Stimulated activated naive CD8-positive, alpha-beta T cell treated with anti-CD3 and anti-CD28 coated beads, Interleukin-15, Interleukin-2, amounts not matched to agents 100 ng/mL and 50 ng/mL, for 24 hours (primary cell): ENCODE results near the gene KBTBD4.

ENCODE experiments used
- H3K27ac Mint-ChIP-seq: one replicate; pipeline ENCODE4 v1.8.0; 2021; ENCODE audit warnings: mild to moderate bottlenecking, mixed read lengths
- H3K27me3 Mint-ChIP-seq: one replicate; pipeline ENCODE4 v1.8.0; 2021; ENCODE audit warnings: mixed read lengths
- H3K36me3 Mint-ChIP-seq: one replicate; pipeline ENCODE4 v1.8.0; 2021; ENCODE audit warnings: low read depth, mixed read lengths
- H3K4me1 Mint-ChIP-seq: one replicate; pipeline ENCODE4 v1.8.0; 2021; ENCODE audit warnings: low read depth, mixed read lengths
- H3K4me3 Mint-ChIP-seq: one replicate; pipeline ENCODE4 v1.8.0; 2021; ENCODE audit warnings: mild to moderate bottlenecking, mixed read lengths
- H3K9me3 Mint-ChIP-seq: one replicate; pipeline ENCODE4 v1.8.0; 2021; ENCODE audit warnings: mixed read lengths

Gene KBTBD4

DNA sequence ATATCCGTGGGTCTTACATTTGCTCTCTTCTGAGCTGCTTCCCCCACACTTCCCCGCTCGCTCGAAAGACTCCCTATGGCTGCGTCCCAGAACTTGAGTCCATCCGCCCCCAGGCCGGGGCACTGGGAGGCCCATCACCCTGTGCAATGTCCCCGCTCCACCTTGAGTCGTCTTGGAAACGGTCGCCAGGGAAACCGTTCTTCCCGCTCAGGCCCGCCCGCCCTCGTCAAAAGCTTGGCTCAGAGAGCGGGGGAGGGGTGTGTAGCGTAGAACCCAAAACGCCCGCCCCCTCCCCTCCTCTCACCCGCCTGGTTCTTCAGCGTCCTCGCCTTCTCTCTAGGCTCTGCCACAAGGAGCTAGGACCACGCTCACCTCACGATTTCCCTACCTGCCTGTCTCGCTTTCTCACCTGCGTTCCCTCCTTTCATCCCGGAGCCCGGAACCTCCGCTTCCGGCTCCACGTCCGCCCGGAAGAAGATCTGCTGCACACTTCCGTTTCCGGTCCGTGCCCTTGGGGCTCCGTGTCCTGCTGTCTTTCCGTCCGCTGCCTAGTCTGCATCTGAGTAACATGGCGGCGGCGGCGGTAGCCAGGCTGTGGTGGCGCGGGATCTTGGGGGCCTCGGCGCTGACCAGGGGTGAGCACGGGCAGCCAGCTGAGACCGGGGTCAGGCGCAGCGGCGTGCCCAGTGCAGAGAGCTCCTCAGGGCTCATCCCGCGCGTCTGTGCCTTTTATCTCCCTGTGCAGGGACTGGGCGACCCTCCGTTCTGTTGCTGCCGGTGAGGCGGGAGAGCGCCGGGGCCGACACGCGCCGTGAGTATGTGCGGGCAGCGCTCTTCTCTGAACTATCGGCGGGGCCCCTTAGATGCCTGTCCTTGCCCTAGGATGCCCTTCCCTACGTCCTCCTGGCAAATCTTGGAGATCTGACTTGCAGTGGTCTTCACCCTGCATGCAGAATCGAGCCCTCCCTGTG lies at the start of gene KBTBD4, which contains the start of gene NDUFS3:
Gene KBTBD4 (minus strand): TSS at position 447 of the 971 bp plus-strand sequence. CDS start 19 bp downstream, at position 428.
Gene NDUFS3 (plus strand): TSS at position 551 of the 971 bp plus-strand sequence. CDS start 18 bp downstream, at position 569.
- Mint-ChIP-seq H3K9me3 (no peaks in the 10 kb centered on the region), H3K27ac (peak within 1 kb of the TSS; percentile 99), H3K4me3 (peak within 1 kb of the TSS; percentile 98), H3K4me1 (peaks cover 46% of the 10 kb centered on the region), H3K36me3 (peaks cover 69% of the 10 kb centered on the region), H3K27me3 (no peaks in the 10 kb centered on the region)

DNA sequence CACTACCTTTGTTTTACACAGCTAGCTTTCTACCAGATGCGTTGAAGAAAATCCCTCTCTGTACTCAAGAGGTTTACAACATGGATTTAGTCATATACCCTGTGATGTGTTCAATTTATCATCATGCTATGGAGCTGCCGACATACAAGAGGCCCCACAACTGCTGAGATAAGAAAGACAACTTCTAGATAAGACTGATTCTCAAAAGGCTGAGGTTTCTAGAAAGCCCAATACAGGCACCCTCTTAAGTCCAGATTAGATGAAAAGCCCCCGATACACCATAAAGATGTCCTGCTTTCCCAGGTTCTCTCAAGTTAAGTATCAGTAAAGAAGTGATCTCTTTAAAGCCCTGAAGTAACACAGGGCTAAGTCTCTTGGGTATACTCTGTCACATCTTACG lies 49.3 kb upstream of the KBTBD4 start:
- Mint-ChIP-seq H3K27ac (no peak overlapping the region), H3K9me3 (no peaks in the 10 kb centered on the region), H3K4me3 (no peak overlapping the region), H3K4me1 (no peaks in the 10 kb centered on the region), H3K27me3 (no peaks in the 10 kb centered on the region), H3K36me3 (peaks cover 60% of the 10 kb centered on the region)

DNA sequence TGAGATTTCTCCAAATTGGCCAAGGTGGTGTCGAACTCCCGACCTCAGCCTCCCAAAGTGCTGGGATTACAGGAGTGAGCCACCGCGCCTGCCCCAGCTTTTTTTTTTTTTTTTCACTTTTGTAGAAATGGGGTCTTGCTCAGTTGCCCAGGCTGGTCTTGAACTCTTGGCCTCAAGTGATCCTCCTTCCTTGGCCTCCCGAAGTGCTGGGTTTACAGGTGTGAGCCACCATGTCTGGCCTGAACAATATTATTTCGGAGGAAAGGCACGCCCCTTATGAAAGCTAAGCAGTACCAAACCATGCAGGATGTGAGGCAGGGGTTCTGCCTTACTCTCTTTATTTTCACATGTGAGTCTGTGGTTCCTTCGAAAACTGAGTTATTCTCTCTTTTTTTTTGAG lies 47.5 kb upstream of the KBTBD4 start:
- Mint-ChIP-seq H3K27me3 (no peaks in the 10 kb centered on the region), H3K4me1 (no peaks in the 10 kb centered on the region), H3K27ac (no peak overlapping the region), H3K4me3 (no peak overlapping the region), H3K36me3 (peaks cover 60% of the 10 kb centered on the region), H3K9me3 (no peaks in the 10 kb centered on the region)

DNA sequence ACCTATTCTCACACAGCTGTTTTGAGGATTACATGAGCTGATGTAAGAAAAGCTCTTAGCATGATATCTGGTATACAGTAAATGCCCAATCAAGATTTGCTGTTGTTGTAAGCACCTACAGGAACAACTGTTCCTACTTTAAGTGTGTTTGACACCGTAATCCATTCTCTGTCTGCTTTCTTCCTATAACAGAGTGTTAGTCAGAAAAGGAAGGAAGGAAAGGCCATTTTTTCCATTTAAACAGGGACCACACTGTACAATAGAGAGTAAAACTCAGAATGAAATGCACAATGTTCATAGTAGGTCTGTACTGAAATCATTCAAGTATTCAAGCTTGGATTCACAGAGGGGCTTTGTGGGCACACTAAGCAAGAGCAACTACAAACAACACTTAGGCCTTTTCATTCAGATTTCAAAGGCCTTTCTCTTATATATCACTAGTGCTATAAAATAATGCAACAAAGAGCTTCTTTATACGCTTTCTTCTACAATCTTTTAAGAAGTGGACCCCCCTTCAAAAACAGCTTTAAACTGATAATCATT lies 42.1 kb upstream of the KBTBD4 start:
- Mint-ChIP-seq H3K4me1 (no peaks in the 10 kb centered on the region), H3K27me3 (no peaks in the 10 kb centered on the region), H3K27ac (no peak overlapping the region), H3K4me3 (no peak overlapping the region), H3K9me3 (no peaks in the 10 kb centered on the region), H3K36me3 (peaks cover 45% of the 10 kb centered on the region)

DNA sequence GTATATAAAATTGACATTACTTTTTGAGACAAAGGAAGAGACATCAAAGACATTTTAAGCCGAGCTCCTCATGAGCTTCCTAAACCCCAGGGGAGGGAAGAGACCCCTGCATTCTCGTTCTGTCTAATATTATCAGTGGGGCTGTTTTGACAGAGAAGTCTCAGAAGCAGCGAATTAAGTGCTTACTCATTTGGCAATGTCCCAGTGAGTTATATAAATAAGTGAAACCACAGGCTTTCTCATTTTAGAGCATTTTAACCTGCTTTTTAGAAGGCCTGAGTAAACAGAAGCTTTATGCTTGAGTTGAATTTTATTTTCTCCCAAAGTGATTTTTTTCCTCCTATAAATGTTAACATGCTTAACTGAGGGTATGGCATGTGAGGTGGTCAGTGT lies 38.6 kb upstream of the KBTBD4 start:
- Mint-ChIP-seq H3K4me1 (no peaks in the 10 kb centered on the region), H3K27me3 (no peaks in the 10 kb centered on the region), H3K4me3 (no peak overlapping the region), H3K36me3 (peaks cover 35% of the 10 kb centered on the region), H3K9me3 (no peaks in the 10 kb centered on the region), H3K27ac (no peak overlapping the region)

DNA sequence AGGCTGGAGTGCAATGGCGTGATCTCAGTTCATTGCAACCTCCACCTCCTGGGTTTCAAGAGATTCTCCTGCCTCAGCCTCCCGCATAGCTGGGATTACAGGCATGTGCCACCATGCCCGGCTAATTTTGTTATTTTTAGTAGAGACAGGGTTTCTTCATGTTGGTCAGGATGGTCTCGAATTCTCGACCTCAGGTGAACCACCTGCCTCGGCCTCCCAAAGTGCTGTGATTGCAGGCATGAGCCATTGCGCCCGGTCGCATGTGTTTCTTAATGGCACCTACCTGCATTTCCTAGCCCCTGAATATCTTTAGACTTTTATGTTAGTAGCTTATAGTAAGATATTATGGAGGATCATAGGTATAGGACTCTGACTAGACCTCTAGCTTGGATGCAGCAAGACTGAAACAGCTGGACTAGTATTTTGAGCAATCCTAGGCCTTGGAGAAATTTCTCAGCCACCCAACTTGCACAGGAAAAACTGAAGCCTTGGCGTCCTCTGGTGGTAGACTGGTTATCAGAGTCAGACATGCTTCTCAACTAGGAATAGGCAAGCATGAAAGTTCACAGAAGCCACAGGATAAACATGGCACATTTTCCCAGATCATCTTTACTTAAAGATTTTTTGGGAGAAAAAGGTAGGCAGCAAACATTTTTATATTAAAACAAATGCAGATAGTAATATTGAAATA lies 38.1 kb upstream of the KBTBD4 start:
- Mint-ChIP-seq H3K9me3 (no peaks in the 10 kb centered on the region), H3K4me1 (peaks cover under 1% of the 10 kb centered on the region), H3K27me3 (no peaks in the 10 kb centered on the region), H3K27ac (no peak overlapping the region), H3K36me3 (peaks cover 30% of the 10 kb centered on the region), H3K4me3 (no peak overlapping the region)

DNA sequence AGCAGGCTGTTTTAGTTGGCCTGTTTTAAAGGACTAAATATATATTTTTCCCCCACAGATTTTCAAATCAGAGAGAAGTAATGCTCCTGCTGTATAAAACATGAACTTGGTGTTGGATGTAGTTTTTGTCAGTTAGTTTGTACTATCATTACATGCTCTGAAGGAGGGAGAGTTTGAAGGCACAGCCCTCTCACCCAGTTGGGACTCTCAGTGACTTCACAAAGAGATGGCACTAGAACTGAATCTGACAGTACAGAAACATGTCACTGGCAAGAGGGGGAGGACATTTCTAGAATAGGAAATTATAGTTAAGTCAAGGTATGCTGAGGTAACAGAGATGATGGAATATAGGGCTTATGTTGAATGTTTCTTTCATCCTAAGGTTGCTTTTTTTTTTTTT lies 36.5 kb upstream of the KBTBD4 start:
- H3K27ac Mint-ChIP-seq, result no peak overlapping the region
- no peaks in the 10 kb centered on the region for H3K27me3 Mint-ChIP-seq
- H3K36me3 Mint-ChIP-seq, result peaks cover 23% of the 10 kb centered on the region
- H3K4me1 Mint-ChIP-seq, result peaks cover 5% of the 10 kb centered on the region
- H3K4me3 Mint-ChIP-seq, result no peak overlapping the region
- H3K9me3 Mint-ChIP-seq, result no peaks in the 10 kb centered on the region

DNA sequence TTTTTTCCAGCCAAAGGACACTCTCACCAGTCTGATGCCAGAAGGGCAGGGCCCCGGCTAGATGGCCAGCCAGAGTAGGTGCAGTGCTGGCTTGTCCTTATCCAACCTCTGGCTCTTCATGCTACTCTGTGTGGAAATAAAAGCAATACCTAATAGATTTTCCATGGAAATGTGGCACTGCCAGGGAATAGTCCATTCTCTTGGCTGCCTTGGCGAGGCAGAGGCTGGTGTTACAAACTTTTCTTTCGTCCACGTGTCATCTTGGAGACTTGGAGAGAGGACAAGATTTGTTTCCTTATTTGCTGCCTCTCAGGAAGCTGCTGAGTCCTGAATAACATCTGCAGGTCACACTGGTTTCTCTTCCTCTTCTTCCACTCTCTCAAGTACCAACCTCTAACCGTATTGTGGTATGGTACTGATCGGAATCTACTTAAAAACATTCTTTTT lies 32.6 kb upstream of the KBTBD4 start:
- H3K27ac Mint-ChIP-seq, result no peak overlapping the region
- H3K4me1 Mint-ChIP-seq, result peaks cover 5% of the 10 kb centered on the region

DNA sequence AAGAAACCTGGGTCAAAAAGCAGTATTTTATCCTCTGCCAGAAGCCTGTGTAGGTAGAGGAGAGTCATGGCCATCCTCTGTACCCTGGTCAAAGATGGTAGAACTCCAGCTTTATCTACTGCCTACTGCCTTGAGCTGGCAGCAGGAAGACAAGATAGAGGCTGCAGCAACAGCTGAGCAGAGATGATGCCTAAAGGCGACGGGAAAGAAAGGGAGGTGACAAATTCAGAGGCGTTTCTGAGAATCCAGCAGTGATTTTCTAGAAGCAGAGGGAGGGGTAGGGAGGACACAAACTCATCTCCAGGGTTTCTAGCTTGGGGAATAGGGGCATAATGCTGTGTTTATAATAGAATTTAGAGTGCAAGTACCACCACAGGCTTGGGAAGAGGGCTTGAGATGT lies 30.9 kb upstream of the KBTBD4 start:
- no peak overlapping the region for H3K27ac Mint-ChIP-seq
- no peaks in the 10 kb centered on the region for H3K36me3 Mint-ChIP-seq
- H3K9me3 Mint-ChIP-seq, result no peaks in the 10 kb centered on the region
- H3K27me3 Mint-ChIP-seq, result no peaks in the 10 kb centered on the region
- H3K4me1 Mint-ChIP-seq, result peaks cover 5% of the 10 kb centered on the region
- H3K4me3 Mint-ChIP-seq, result no peak overlapping the region

More for the DNA sequence above, 32.6 kb upstream of the KBTBD4 start:
- Mint-ChIP-seq H3K27me3 (no peaks in the 10 kb centered on the region), H3K36me3 (peaks cover 4% of the 10 kb centered on the region), H3K9me3 (no peaks in the 10 kb centered on the region), H3K4me3 (no peak overlapping the region)

DNA sequence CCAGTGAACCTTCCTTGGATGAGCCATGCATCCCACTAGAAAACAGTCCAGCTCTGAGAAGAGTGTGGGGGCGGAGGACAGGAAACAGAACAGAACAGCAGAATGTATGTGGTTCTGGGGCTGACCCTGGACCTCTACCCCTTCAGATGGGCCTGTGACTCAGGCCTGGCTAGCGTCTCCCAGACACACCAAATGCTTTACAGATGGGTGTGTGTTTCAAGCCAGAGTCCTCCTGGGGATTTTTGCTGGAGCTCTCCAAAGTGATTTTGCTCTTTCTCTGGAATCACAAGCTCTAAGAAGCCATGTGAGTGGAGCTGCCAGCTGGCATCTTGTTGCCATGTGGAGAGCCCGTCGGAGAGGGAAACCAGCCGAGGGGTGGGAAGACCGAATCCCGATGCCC lies 28.6 kb upstream of the KBTBD4 start:
- no peaks in the 10 kb centered on the region for H3K36me3 Mint-ChIP-seq
- H3K27ac Mint-ChIP-seq, result no peak overlapping the region
- H3K27me3 Mint-ChIP-seq, result no peaks in the 10 kb centered on the region
- H3K9me3 Mint-ChIP-seq, result no peaks in the 10 kb centered on the region
- H3K4me1 Mint-ChIP-seq, result peaks cover 5% of the 10 kb centered on the region
- H3K4me3 Mint-ChIP-seq, result no peak overlapping the region

DNA sequence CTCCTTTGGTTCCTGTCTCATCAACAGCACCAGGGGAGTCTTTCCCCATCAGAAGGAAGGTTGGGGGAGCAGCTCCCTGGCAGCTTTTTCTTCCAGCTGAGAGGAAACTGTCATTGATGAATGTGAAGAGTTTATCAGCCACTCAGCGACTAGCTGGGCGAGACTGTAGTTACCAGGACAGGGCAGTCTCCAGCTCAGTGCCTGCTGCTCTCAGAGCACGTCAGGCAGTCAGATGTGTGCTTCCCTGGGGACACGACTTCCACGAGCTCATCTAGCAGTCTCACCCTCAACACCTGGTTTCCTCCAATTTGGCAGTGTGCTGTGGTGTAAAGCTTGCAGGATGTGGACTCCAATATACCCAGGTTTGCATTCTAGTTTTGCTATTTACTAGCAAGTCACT lies 28.0 kb upstream of the KBTBD4 start:
- Mint-ChIP-seq H3K27ac (no peak overlapping the region), H3K4me1 (peaks cover 3% of the 10 kb centered on the region)

DNA sequence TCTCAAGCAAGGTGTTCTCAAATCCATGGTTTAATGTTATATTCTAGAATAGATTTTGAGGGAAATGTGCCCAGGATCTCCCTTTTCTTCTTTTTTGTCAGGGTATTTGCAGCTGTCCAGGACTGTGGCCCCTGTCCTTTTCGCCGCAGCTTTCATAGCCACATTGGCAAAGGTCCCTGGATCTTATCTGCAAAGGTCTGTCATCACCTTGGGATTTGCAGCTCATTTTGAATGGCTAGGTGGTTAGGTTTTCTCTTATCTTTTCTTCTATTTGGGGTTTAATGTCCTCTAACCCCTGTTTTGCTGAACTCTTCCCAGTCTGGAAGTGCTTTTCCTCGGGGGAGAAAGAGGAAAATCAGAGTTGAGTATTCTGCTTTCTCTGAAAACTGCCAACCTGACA lies 27.2 kb upstream of the KBTBD4 start:
- H3K27me3 Mint-ChIP-seq, result no peaks in the 10 kb centered on the region
- H3K36me3 Mint-ChIP-seq, result no peaks in the 10 kb centered on the region

More for the DNA sequence above, 28.0 kb upstream of the KBTBD4 start:
- Mint-ChIP-seq H3K4me3 (no peak overlapping the region), H3K9me3 (no peaks in the 10 kb centered on the region), H3K27me3 (no peaks in the 10 kb centered on the region), H3K36me3 (no peaks in the 10 kb centered on the region)

DNA sequence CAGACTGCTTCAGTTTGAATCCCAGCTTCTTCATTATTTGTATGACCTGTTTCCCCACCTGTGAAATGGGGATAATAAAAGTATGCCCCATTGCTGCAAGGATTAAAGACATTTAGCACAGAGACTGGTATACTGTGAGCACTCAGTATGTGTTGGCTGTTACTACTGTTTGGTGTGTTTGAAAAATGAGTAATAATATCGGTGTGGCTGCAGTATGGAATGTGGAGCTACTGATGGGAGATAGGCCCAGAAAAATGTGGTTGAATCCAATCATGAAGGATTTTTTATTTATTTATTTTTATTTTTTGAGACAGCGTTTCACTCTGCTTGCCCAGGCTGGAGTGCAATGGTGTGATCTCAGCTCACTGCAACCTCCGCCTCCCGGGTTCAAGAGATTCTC lies 24.5 kb upstream of the KBTBD4 start:
- Mint-ChIP-seq H3K4me1 (no peaks in the 10 kb centered on the region), H3K27ac (no peak overlapping the region), H3K27me3 (no peaks in the 10 kb centered on the region), H3K36me3 (no peaks in the 10 kb centered on the region), H3K4me3 (no peak overlapping the region), H3K9me3 (no peaks in the 10 kb centered on the region)

More for the DNA sequence above, 27.2 kb upstream of the KBTBD4 start:
- Mint-ChIP-seq H3K9me3 (no peaks in the 10 kb centered on the region), H3K27ac (no peak overlapping the region), H3K4me1 (no peaks in the 10 kb centered on the region), H3K4me3 (no peak overlapping the region)

DNA sequence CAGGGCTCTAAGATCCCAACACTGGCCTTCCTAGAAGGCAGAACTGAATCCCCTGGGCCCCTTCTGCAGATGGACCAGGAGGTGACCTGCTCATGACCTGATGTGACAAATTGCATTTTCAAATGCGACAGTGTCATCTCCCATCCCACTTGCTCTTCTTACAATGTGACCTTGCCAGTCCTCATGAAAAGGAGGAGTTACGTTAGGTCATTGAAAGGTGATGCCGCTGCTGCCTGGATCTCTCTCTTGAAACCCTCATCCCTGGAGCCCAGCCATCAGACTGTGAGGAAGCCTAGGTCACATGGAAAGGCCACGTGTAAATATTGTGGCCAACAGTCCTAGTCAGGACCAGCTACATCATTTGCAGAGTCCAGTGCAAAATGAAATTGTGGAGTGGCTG lies 21.1 kb upstream of the KBTBD4 start:
- Mint-ChIP-seq H3K4me3 (no peak overlapping the region), H3K4me1 (no peaks in the 10 kb centered on the region), H3K27ac (no peak overlapping the region), H3K9me3 (no peaks in the 10 kb centered on the region), H3K27me3 (peaks cover 11% of the 10 kb centered on the region), H3K36me3 (no peaks in the 10 kb centered on the region)

DNA sequence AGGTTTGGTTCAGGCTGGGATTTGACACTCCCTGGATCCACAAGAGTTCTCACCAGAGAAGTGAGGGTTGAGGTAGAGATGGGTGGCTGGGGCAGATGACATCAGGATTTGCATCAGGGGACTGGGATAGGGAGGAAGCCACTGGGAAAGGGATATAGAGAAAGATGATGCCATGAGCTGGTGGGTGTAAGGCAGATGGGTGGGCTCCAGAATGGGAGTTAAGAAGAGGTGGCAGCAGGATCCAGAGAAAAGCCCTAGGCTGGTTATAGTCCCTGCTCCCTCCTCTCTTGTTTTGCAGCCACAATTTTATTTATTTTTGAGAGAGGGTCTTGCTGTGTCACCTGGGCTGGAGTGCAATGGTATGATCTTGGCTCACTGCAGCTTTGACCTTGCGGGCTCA lies 17.2 kb upstream of the KBTBD4 start:
- Mint-ChIP-seq H3K9me3 (no peaks in the 10 kb centered on the region), H3K27ac (no peak overlapping the region), H3K4me1 (peaks cover 11% of the 10 kb centered on the region), H3K36me3 (no peaks in the 10 kb centered on the region), H3K27me3 (peaks cover 41% of the 10 kb centered on the region), H3K4me3 (no peak overlapping the region)
